Neuronal stem cell (in vitro differentiated cells): ENCODE results near the gene LENG1.

Experiments
- DNase-seq: peaks from one replicate; pipeline ENCODE4 v3.0.0-alpha.2; 2013; ENCODE audit warnings: low spot score
- H2AFZ ChIP-seq: one replicate; pipeline ENCODE4 v1.6.1; 2013; ENCODE audit warnings: mild to moderate bottlenecking, low read length, inconsistent platforms
- H2AK5ac ChIP-seq: 2 replicates; pipeline ENCODE4 v1.6.1; 2013; ENCODE audit warnings: low read depth, mild to moderate bottlenecking, inconsistent platforms, low read length, moderate library complexity, mixed read lengths
- H2BK120ac ChIP-seq: 2 replicates; pipeline ENCODE4 v1.6.1; 2013; ENCODE audit warnings: low read depth, mild to moderate bottlenecking, inconsistent platforms, low read length, moderate library complexity, mixed read lengths
- H2BK12ac ChIP-seq: one replicate; pipeline ENCODE4 v1.6.1; 2013; ENCODE audit warnings: low read length, inconsistent platforms
- H2BK15ac ChIP-seq: 2 replicates; pipeline ENCODE4 v1.6.1; 2013; ENCODE audit warnings: mild to moderate bottlenecking, low read length, inconsistent platforms, mixed read lengths
- H2BK5ac ChIP-seq: one replicate; pipeline ENCODE4 v1.6.1; 2013; ENCODE audit warnings: inconsistent platforms, mild to moderate bottlenecking, low read length, moderate library complexity
- H3K14ac ChIP-seq: one replicate; pipeline ENCODE4 v1.6.1; 2013; ENCODE audit warnings: low read length, inconsistent platforms
- H3K18ac ChIP-seq: 2 replicates; pipeline ENCODE4 v1.6.1; 2013; ENCODE audit warnings: low read length, inconsistent platforms
- H3K23ac ChIP-seq: 2 replicates; pipeline ENCODE4 v1.6.1; 2013; ENCODE audit warnings: low read depth, mild to moderate bottlenecking, mixed read lengths, low read length, inconsistent platforms; ENCODE audit not compliant: poor library complexity
- H3K27ac ChIP-seq: replicated peaks from 3 replicates; pipeline ENCODE4 v1.5.1; 2013; ENCODE audit warnings: low read length, inconsistent platforms
- H3K27me3 ChIP-seq, 3 experiments: 2 replicates each; pipeline ENCODE4 v1.6.1; 2013; ENCODE audit warnings: low read length in 3 of 3, mild to moderate bottlenecking in 2 of 3, inconsistent platforms in 1 of 3, low read depth in 1 of 3, mixed read lengths in 1 of 3, moderate library complexity in 1 of 3; ENCODE audit not compliant: control insufficient read depth in 3 of 3, insufficient read depth in 3 of 3
- H3K36me3 ChIP-seq, 2 donors: replicated peaks in 1 of 2; 2 replicates each; pipeline ENCODE4 v1.6.1; 2013; ENCODE audit warnings: low read length in 2 of 2; ENCODE audit not compliant: control insufficient read depth in 2 of 2, insufficient read depth in 2 of 2
- H3K4ac ChIP-seq: 2 replicates; pipeline ENCODE4 v1.6.1; 2013; ENCODE audit warnings: inconsistent platforms, mild to moderate bottlenecking, low read length, moderate library complexity
- H3K4me1 ChIP-seq, 2 donors: 1 replicate in 1 of 2; 2 replicates in 1 of 2; pipeline ENCODE4 v1.6.1; 2013; ENCODE audit warnings: low read length in 2 of 2, low read depth in 1 of 2; ENCODE audit not compliant: control insufficient read depth in 2 of 2, insufficient read depth in 1 of 2
- H3K4me2 ChIP-seq: one replicate; pipeline ENCODE4 v1.6.1; 2013; ENCODE audit warnings: mild to moderate bottlenecking, low read length, inconsistent platforms; ENCODE audit not compliant: insufficient read depth, poor library complexity, severe bottlenecking
- H3K4me3 ChIP-seq, 2 donors: 2 replicates each; pipeline ENCODE4 v1.5.1; 2013; ENCODE audit warnings: low read length in 2 of 2, mild to moderate bottlenecking in 2 of 2, inconsistent platforms in 1 of 2, moderate library complexity in 1 of 2
- H3K79me1 ChIP-seq: one replicate; pipeline ENCODE4 v1.6.1; 2013; ENCODE audit warnings: low read depth, mild to moderate bottlenecking, inconsistent platforms, low read length, moderate library complexity
- H3K9ac ChIP-seq: one replicate; pipeline ENCODE4 v1.6.1; 2013; ENCODE audit warnings: mild to moderate bottlenecking, low read depth, low read length, inconsistent platforms; ENCODE audit not compliant: poor library complexity
- H3K9me3 ChIP-seq, 2 donors: replicated peaks in 1 of 2; 2 replicates each; pipeline versions ENCODE3 to v1.6.1; 2013; ENCODE audit warnings: low read length in 2 of 2, mild to moderate bottlenecking in 2 of 2, inconsistent platforms in 1 of 2, low read depth in 1 of 2, mixed read lengths in 1 of 2, moderate library complexity in 1 of 2; ENCODE audit not compliant: control insufficient read depth in 2 of 2, insufficient read depth in 1 of 2
- H4K8ac ChIP-seq: one replicate; pipeline ENCODE4 v1.6.1; 2013; ENCODE audit warnings: low read depth, mild to moderate bottlenecking, inconsistent platforms, low read length, moderate library complexity
- H4K91ac ChIP-seq: one replicate; pipeline ENCODE4 v1.6.1; 2013; ENCODE audit warnings: low read length, low read depth, mild to moderate bottlenecking, inconsistent platforms; ENCODE audit not compliant: poor library complexity
- whole genome bisulfite sequencing, 2 donors: extraction: QIAGEN DNeasy Blood & Tissue Kit; methylation state at CpG; one replicate each; pipeline ENCODE4 v1.1.7; 2013; ENCODE audit warnings: missing lambda C conversion rate in 2 of 2, mixed read lengths in 1 of 2; ENCODE audit not compliant: insufficient read length in 2 of 2, insufficient replicate concordance in 1 of 2; ENCODE audit errors: extremely low coverage in 2 of 2; 5-methylcytosine and 5-hydroxymethylcytosine counted together

LENG1 gene

DNA sequence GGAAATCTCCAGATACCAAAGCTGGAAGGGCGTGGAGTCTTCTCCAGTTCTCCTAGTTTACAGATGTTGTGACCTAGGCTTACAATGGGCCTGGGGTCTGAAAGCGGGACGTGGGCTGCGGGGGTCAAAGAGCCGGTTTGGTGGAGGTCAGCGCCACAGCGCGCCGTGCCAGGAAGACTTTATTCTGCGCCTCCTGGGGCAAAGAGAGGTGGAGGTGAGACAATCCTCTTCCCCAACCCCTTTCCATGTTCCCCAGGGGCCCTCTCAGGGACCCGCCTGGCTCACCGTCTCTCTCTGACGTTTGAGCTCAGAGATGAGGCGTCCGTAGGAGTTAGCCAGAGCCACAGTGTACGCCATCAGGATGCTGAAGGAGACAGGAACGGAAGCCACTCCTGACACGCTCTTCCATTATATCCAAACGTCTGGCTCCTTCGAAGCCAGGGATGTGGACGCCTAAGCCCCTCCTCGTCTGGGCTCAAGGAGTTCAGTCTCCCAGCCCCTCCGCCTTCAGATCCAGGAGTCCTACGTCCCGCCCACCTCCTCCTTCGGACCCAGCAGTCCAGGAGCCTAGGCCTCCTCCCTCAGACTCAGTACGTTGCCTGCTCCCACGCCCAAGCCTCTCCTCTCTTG lies 776 bp upstream of the LENG1 start:
- peak overlapping the region; percentile 13 for H3K23ac ChIP-seq
- peak overlapping the region; percentile 74 for H3K18ac ChIP-seq
- no peak overlapping the region for H3K4ac ChIP-seq
- peak overlapping the region; percentile 85 for H3K4me2 ChIP-seq
- no peak for DNase-seq
- H4K8ac ChIP-seq = no peak overlapping the region
- peak overlapping the region; percentile 51 for H3K27ac ChIP-seq
- H2AFZ ChIP-seq = peak overlapping the region; percentile 91
- H3K27me3 ChIP-seq = peaks cover 0 to 3% (median 0%) of the 10 kb centered on the region in 3 experiments
- H2BK5ac ChIP-seq = no peak overlapping the region
- no peak overlapping the region for H2BK12ac ChIP-seq
- H3K79me1 ChIP-seq = no peaks in the 10 kb centered on the region
- H4K91ac ChIP-seq = no peak overlapping the region
- peaks cover 12 to 14% of the 10 kb centered on the region in 2 donors for H3K4me1 ChIP-seq
- H2BK15ac ChIP-seq = peak overlapping the region; percentile 10
- H2AK5ac ChIP-seq = peak overlapping the region; percentile 58
- peak overlapping the region; percentile 62 to 79 for H3K4me3 ChIP-seq
- WGBS, 2 donors = no CpG with 5 or more reads among the region's 28 CpGs
- H2BK120ac ChIP-seq = no peak overlapping the region
- peaks cover 12 to 20% of the 10 kb centered on the region in 2 donors for H3K9me3 ChIP-seq
- peaks cover 18 to 34% of the 10 kb centered on the region in 2 donors for H3K36me3 ChIP-seq
- no peak overlapping the region for H3K14ac ChIP-seq
- peak overlapping the region; percentile 86 for H3K9ac ChIP-seq

DNA sequence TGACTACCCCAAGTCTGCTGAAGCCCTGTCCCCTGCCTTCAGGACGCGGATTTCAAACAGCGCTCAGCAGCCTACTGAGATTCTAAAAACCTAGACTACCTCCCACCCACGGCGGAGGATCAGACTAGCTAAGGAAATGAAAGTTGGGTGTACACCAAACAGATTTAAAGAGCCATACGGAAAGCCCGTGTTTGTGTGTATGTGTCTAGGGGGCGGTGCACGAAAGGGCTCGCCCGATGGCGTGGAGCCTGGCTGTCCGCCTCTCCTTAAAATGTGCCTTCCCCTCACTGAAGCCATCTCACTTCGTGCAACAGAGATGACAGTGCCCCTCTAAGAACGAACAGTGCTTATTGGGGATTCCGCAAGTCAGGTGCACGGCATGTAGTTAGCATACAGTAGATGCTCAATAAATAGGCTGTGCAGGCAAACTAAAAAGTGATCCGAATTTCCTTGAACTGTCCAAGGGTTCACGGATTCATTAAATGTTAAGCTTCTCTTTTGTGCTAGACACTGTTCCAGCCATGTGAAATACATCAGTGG lies 639 bp downstream of the LENG1 start:
- peak overlapping the region; percentile 69 for H3K4me2 ChIP-seq
- no peak for DNase-seq
- H3K18ac ChIP-seq = no peak overlapping the region
- H3K27ac ChIP-seq = no peak overlapping the region
- peak overlapping the region; percentile 62 to 92 for H3K4me3 ChIP-seq
- peaks cover 4 to 9% of the 10 kb centered on the region in 2 donors for H3K9me3 ChIP-seq
- no peak overlapping the region for H2BK15ac ChIP-seq
- peaks cover 12 to 14% of the 10 kb centered on the region in 2 donors for H3K4me1 ChIP-seq
- H3K79me1 ChIP-seq = no peaks in the 10 kb centered on the region
- no CpG with 5 or more reads among the region's 19 CpGs for WGBS, 2 donors
- H2AFZ ChIP-seq = peak overlapping the region; percentile 91
- no peak overlapping the region for H2BK12ac ChIP-seq
- H3K36me3 ChIP-seq = peaks cover 29 to 48% of the 10 kb centered on the region in 2 donors
- H4K91ac ChIP-seq = no peak overlapping the region
- H3K27me3 ChIP-seq = no peaks in the 10 kb centered on the region
- no peak overlapping the region for H3K14ac ChIP-seq
- H3K9ac ChIP-seq = peak overlapping the region; percentile 85
- no peak overlapping the region for H2BK5ac ChIP-seq
- no peak overlapping the region for H2BK120ac ChIP-seq
- H2AK5ac ChIP-seq = peak overlapping the region; percentile 13
- H4K8ac ChIP-seq = no peak overlapping the region
- H3K23ac ChIP-seq = peak overlapping the region; percentile 29
- no peak overlapping the region for H3K4ac ChIP-seq

DNA sequence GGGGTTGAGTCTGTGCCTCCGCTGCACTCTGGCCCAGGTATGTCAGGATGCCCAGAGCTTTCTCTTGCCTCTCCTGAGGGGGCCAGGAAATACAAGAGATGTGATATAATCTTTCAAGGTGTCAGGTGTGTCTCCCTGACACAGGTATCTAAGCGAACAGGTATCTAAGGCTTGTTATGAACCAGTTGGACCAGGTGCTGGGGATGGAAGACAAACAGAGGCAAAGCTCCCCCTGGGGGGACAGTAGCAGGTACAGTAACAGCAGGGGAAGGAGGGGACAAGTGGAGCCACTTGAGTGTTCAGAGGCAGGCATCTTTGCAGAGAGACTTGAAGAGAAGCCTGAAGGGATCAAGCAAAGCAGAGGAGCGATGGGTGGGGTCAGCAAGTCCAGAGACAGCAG lies 2.6 kb downstream of the LENG1 start:
- no peak overlapping the region for H2AFZ ChIP-seq
- peaks cover 45 to 64% of the 10 kb centered on the region in 2 donors for H3K36me3 ChIP-seq
- H3K23ac ChIP-seq = no peak overlapping the region
- no CpG with 5 or more reads among the region's 3 CpGs for WGBS, 2 donors
- H3K4ac ChIP-seq = no peak overlapping the region
- H3K27ac ChIP-seq = no peak overlapping the region
- no peak overlapping the region for H3K14ac ChIP-seq
- H3K79me1 ChIP-seq = peaks cover 1% of the 10 kb centered on the region
- H2BK5ac ChIP-seq = no peak overlapping the region
- H4K8ac ChIP-seq = no peak overlapping the region
- peaks cover 12 to 14% of the 10 kb centered on the region in 2 donors for H3K4me1 ChIP-seq
- no peaks in the 10 kb centered on the region for H3K27me3 ChIP-seq
- DNase-seq = no peak
- no peak overlapping the region for H2BK120ac ChIP-seq
- no peak overlapping the region for H2BK12ac ChIP-seq
- H3K18ac ChIP-seq = no peak overlapping the region
- no peak overlapping the region for H4K91ac ChIP-seq
- no peak overlapping the region for H3K4me3 ChIP-seq
- no peak overlapping the region for H3K4me2 ChIP-seq
- H3K9me3 ChIP-seq = no peaks in the 10 kb centered on the region
- H2AK5ac ChIP-seq = no peak overlapping the region
- no peak overlapping the region for H2BK15ac ChIP-seq
- H3K9ac ChIP-seq = no peak overlapping the region

GRCh38 chr19:54156490-54156889 lies 3.0 kb downstream of the LENG1 start:
- no peak for DNase-seq
- Histone ChIP-seq H3K36me3 (peaks cover 50 to 68% of the 10 kb centered on the region in 2 donors), H2BK5ac (no peak overlapping the region), H3K4me1 (peaks cover 12 to 14% of the 10 kb centered on the region in 2 donors), H3K23ac (no peak overlapping the region), H4K91ac (no peak overlapping the region), H3K14ac (no peak overlapping the region), H2AFZ (no peak overlapping the region), H3K79me1 (peaks cover 2% of the 10 kb centered on the region), H3K9ac (no peak overlapping the region), H3K4me3 (no peak overlapping the region), H3K27me3 (no peaks in the 10 kb centered on the region), H3K4ac (no peak overlapping the region), H2AK5ac (no peak overlapping the region), H3K18ac (no peak overlapping the region), H2BK120ac (no peak overlapping the region), H3K9me3 (no peaks in the 10 kb centered on the region), H3K27ac (no peak overlapping the region), H4K8ac (no peak overlapping the region), H2BK12ac (no peak overlapping the region), H3K4me2 (no peak overlapping the region), H2BK15ac (no peak overlapping the region)
- whole genome bisulfite sequencing, 2 donors = no CpG with 5 or more reads among the region's 11 CpGs
